Uterus (tissue), 2 donors: Measurements from ENCODE around the gene SLC16A6.
"Not testable (repeated sequence)": the region's sequence is repeated elsewhere in the genome, so short reads cannot be mapped to it uniquely, and the experiment has no call there.

Experiments used
- CTCF ChIP-seq, 4 experiments: fragments of 200-600 bp in 2 of 4; fragments of 450-650 bp in 2 of 4; sonication (generic) in 2 of 4; IDR thresholded peaks; one replicate each; pipeline ENCODE4 v1.5.1; 2016 to 2019; ENCODE audit warnings: antibody characterized with exemption in 4 of 4, mild to moderate bottlenecking in 2 of 4, moderate library complexity in 1 of 4
- POLR2A ChIP-seq, 2 donors: fragments of 450-650 bp; IDR thresholded peaks; one replicate each; pipeline ENCODE4 v1.6.1; 2016; ENCODE audit warnings: antibody characterized with exemption in 2 of 2, mild to moderate bottlenecking in 1 of 2, moderate library complexity in 1 of 2

GRCh38 chr17:68281965-68282364 is 9.0 kb downstream of the SLC16A6 start:
- TF ChIP-seq CTCF, POLR2A (IDR thresholded peaks at IDR 0.05): not testable (repeated sequence)
